ENCODE data around the gene TRIM13.

GRCh38 chr13:50001287-50001686, 4.4 kb downstream of the TRIM13 start:
- TF ChIP-seq TCF7L2 (IDR thresholded peaks at IDR 0.05; ENCODE audit: low read depth, low read length), result no peak
- TF ChIP-seq POLR2AphosphoS5 (IDR thresholded peaks at IDR 0.05; ENCODE audit: low read depth, low read length), result no peak

All from Panc1 (cell line).